ENCODE measurements around the gene OBSL1.

Gene OBSL1

GRCh38 chr2:219596954-219597551 is 25.7 kb upstream of the OBSL1 start:
- peak in 1 of 14 donors; percentile 21 for DNase-seq

GRCh38 chr2:219595256-219595655 is 23.9 kb upstream of the OBSL1 start:
- no peak for DNase-seq

- DNase-seq = no peak
Observed at GRCh38 chr2:219593154-219593553, 21.8 kb upstream of the OBSL1 start.

DNA sequence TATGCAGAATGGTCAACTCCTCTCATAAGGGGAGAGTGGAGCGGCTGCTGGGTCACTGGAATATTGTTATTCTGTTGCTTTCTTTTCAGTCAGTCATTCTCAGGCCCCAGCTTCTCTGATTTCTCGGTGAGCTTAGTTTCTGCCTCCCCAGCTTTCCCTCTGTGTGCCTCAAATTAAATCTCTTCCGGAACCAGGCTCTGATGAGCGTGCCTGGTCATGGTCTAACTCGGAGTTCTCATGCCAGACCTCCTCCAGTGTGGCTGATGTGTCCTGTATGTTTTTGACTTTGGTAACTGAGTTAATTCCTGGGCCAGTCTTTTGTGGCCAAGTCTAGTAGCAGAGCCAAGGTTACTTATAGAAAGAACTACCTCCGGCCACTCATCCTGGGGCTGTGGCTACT is 21.4 kb upstream of the OBSL1 start:
- DNase-seq = no peak

DNA sequence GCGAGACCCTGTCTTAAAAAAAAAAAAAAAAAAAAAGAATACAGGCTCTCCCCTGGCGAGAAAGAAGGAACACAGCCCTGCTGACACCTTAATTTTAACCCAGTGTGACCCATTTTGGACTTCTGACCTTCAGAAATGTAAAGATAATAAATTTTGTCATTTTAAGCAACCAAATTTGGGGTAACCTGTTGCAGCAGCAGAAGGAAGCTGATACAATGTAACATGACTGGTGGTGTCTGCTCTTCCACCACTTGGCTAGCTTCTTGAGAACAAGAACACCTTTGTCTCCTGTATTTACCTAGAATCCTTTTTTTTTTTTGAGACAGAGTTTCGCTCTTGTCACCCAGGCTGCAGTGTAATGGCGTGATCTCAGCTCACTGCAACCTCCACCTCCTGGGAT is 19.8 kb upstream of the OBSL1 start:
- DNase-seq = no peak

- no peak for DNase-seq
Observed at GRCh38 chr2:219581346-219581745, 10.0 kb upstream of the OBSL1 start.

DNA sequence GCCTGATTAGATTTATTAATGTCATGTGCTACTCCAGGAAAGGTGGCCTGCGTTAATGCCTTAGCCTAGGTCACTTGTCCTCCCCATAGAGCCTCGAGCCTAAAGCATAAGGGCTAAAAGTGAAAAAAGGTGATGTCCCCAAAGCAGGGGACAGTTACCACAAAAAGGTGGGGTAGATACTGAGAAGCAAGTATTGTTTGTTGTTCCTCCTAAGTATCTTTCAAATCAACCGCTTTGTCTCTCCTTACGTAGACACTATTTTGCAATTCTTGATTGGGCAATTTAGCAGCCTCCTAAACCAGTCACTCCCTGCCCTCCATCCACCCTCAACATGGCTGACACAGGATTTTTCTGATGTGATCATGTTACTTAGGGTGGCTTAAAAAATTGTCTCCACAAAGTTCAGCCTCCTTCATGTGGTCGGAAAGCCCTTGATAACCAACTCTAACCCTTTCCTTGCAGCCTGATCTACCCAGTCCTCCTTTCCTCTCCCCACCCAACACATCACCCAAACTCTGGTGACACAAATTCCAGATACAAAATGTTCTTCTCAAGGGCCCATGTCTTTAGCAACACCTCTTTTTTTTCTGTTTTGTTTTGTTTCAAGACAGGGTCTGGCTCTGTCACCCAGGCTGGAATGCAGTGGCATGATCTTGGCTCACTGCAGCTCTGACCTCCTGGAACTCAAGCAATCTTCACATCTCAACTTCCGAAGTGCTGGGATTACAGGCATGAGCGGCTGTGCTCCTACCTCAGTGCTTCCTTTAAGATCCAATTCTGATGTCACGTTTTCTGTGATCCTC is 7.7 kb upstream of the OBSL1 start:
- DNase-seq = no peak

GRCh38 chr2:219576505-219577388 is 5.4 kb upstream of the OBSL1 start:
- DNase-seq = peak in 3 of 14 donors; percentile 4 to 8 (median 7)

- no peak for DNase-seq
Observed at GRCh38 chr2:219575566-219576504, 4.5 kb upstream of the OBSL1 start.

DNA sequence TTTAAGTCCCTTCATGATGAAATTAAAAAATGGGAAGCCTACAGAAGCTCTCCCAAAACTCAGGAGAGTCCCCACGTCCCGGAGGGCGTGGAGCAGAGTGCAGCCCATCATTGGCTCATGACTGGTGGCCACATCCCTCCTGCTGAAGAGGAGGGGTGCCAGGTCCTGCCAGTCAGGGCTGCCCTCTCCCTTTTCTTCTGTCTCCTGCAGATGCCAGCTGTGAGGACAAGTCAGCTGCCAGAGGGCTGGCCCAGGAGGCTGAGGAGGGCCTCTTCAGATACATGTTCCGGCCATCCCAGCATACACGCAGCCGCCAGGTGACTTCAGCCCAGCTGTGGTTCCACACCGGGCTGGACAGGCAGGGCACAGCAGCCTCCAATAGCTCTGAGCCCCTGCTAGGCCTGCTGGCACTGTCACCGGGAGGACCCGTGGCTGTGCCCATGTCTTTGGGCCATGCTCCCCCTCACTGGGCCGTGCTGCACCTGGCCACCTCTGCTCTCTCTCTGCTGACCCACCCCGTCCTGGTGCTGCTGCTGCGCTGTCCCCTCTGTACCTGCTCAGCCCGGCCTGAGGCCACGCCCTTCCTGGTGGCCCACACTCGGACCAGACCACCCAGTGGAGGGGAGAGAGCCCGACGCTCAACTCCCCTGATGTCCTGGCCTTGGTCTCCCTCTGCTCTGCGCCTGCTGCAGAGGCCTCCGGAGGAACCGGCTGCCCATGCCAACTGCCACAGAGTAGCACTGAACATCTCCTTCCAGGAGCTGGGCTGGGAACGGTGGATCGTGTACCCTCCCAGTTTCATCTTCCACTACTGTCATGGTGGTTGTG is 3.4 kb upstream of the OBSL1 start:
- DNase-seq = no peak

GRCh38 chr2:219573166-219573565 is 1.8 kb upstream of the OBSL1 start:
- no peak for DNase-seq

DNA sequence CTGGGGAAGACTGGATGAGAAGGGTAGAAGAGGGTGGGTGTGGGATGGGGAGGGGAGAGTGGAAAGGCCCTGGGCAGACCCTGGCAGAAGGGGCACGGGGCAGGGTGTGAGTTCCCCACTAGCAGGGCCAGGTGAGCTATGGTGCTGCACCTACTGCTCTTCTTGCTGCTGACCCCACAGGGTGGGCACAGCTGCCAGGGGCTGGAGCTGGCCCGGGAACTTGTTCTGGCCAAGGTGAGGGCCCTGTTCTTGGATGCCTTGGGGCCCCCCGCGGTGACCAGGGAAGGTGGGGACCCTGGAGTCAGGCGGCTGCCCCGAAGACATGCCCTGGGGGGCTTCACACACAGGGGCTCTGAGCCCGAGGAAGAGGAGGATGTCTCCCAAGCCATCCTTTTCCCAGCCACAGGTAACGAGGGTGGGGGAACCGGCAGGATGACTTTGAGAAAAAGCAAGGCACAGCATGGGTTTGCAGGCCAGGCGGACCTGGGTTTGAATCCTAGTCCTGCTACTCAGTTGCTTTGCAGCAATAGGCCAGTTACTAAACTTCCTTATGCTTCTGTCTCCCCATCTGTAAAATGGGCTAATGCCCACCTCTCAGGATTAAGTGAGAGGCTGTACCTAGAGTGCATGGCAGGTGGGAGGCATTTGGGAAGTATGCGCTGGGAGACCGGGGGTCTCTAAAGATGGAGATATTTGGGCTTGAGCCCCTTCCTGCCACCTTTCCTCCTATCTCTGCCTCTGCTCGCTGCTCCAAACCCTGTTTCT is 1.1 kb upstream of the OBSL1 start, which contains the start of gene INHA:
INHA (plus strand) TSS at position 74 of the 765 bp plus-strand sequence; CDS start at position 139, 65 bp downstream.
- no peak for DNase-seq

- peak in 2 of 14 donors; percentile 32 to 46 for DNase-seq
Observed at GRCh38 chr2:219570924-219571310, 422 bp downstream of the OBSL1 start.

GRCh38 chr2:219570194-219570923 is 980 bp downstream of the OBSL1 start:
- peak in 2 of 14 donors; percentile 46 to 59 for DNase-seq

DNA sequence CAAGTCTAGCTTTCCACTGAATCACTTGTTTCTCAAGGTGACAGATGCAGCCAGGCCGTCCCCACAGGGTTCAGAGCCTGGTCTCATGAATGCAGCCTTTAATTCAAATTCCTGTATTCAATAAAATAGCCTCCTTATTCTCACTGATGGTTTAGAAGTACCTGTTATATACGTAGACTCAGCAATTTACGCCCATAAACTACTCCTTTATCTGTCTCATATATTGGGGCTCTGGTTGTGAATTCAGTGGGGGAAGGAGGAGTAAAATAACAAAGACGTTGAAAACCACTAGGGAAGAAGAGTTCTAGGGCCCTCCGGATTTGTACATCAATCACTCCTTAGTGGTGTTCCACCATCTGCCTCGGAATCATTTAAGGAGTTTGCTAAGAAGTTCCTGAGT is 1.7 kb downstream of the OBSL1 start:
- no peak for DNase-seq

DNA sequence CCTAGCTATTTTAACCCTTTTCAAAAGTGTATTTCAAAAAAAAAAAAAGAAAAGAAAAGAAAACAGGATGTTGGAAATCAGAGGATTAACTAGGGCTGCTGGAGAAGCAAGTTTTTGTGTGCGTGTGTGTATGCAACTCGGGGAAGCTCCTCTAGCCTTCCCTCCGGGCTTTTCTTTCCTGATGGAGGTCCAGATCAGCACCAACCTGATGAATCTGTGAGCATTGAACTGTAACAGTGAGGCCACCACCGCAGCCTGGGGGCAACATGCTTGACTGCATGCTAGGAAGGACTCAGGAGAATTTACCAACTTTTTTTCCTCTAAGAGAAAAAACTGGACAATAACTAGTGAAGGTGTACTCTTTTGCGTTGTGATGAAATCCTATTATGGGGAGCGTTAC is 2.3 kb downstream of the OBSL1 start:
- DNase-seq = no peak

GRCh38 chr2:219567791-219568361 is 3.5 kb downstream of the OBSL1 start:
- no peak for DNase-seq

DNA sequence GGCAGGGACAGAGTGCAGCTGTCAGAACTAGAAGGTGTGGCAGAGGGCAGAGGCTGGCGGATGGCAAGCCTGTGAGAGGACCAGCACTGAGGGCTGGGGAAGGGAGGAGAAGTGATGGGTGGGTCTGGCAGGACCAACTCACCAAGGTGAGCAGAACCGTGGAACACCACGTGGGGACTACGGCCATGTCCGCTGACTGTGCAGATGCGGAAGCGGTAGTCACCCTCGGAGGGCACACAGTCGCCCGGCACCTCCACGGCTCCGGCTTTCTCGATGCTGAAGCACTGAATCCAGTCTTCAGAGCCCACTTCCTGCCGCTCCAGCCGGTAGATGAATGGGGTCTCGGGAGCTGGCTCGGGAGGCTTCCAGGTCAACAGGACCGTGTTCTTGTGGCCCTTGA is 4.2 kb downstream of the OBSL1 start:
- DNase-seq = no peak

- no peak for DNase-seq
Observed at GRCh38 chr2:219566640-219567039, 4.7 kb downstream of the OBSL1 start.
